ENCODE data around the gene SAYSD1. TPM values are rescaled to one million over a fixed set of nuclear protein-coding genes. Genes with fewer than 3 reads are reported as not detected.

The SAYSD1 gene
- total RNA-seq, 1 donor from 2014 or later: 8.2 TPM

DNA sequence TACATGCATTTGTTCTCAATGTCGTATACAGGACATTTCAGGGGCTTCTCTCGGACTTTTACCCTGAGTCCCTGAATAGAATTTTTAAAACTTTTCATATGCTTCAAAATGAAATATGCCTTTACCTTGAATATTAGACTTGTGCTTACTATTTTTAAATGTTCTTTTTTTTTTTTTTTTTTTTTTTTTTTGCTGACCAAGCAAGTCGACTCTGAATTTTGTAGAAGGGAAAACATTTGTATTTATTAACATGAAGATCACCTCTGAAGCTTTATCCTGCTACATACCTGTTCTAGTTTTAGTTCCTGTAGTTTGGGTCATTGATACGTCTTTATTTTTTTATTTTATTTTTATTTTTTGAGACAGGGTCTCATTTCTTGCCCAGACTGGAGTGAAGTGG, 39.7 kb upstream of the SAYSD1 start:
- Histone ChIP-seq H2AFZ (replicated peaks) (no peak overlapping the region), H3K27ac (no peak overlapping the region)
- H3K4me3 Mint-ChIP-seq: no peak overlapping the region

DNA sequence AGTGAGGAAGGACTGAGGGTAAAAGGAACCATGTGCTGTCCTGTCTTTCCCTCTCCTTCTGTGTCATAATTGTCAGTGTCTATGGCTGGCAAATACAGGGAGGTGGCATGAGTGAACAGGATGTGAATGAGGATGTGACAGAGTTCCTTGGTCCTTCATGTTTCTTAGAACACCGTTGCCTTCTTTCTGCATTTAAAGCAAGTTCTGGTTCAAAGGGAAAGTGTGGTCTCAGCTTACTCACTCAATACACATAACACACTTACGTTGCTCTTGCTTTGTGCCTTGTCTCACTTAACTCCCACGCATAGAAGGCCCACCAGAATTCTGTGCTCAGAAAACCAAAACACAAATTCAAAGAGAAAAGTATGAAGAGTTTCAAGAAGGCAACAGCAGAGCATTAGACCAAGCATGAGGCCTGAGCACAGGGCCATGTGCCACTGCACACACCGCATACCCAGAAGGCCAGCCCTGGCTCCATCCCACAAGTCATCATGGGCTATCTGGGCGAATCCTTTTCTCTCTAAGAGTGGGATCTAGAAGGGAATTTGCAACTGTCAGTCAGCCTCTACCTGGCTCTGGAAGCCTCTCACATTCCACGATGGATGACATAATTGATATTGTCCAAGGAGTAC, 38.9 kb upstream of the SAYSD1 start:
- H3K27me3 Mint-ChIP-seq (ENCODE audit: insufficient read depth, low read depth): peaks cover 11% of the 10 kb centered on the region
- Histone ChIP-seq H3F3A (ENCODE audit: low read depth) (peaks cover 6% of the 10 kb centered on the region), H3K27ac (no peak overlapping the region), H3K36me3 (no peaks in the 10 kb centered on the region), H3K9me3 (ENCODE audit: low read depth) (no peaks in the 10 kb centered on the region), H3K4me2 (no peak overlapping the region), H3K27me3 (peaks cover 15% of the 10 kb centered on the region), H3K79me2 (ENCODE audit: low read depth) (no peaks in the 10 kb centered on the region), H3K4me3 (no peak overlapping the region), H2AFZ (replicated peaks) (no peak overlapping the region), H3K4me1 (peaks cover 16% of the 10 kb centered on the region), H3K9ac (no peak overlapping the region), H4K20me1 (ENCODE audit: low read depth) (no peaks in the 10 kb centered on the region)
- no peak overlapping the region for H3K4me3 Mint-ChIP-seq
- TF ChIP-seq, protein P1, sequence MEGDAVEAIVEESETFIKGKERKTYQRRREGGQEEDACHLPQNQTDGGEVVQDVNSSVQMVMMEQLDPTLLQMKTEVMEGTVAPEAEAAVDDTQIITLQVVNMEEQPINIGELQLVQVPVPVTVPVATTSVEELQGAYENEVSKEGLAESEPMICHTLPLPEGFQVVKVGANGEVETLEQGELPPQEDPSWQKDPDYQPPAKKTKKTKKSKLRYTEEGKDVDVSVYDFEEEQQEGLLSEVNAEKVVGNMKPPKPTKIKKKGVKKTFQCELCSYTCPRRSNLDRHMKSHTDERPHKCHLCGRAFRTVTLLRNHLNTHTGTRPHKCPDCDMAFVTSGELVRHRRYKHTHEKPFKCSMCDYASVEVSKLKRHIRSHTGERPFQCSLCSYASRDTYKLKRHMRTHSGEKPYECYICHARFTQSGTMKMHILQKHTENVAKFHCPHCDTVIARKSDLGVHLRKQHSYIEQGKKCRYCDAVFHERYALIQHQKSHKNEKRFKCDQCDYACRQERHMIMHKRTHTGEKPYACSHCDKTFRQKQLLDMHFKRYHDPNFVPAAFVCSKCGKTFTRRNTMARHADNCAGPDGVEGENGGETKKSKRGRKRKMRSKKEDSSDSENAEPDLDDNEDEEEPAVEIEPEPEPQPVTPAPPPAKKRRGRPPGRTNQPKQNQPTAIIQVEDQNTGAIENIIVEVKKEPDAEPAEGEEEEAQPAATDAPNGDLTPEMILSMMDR (IDR thresholded peaks at IDR 0.05): no peak
- TF ChIP-seq EZH2phosphoT487 (IDR thresholded peaks at IDR 0.05) (no peak), EZH2 (IDR thresholded peaks at IDR 0.05) (no peak)
- peaks cover 2% of the 10 kb centered on the region for H3K36me3 Mint-ChIP-seq
- no peaks in the 10 kb centered on the region for H3K4me1 Mint-ChIP-seq
- no peak overlapping the region for H3K27ac Mint-ChIP-seq
- H3K9me3 Mint-ChIP-seq: peaks cover 5% of the 10 kb centered on the region
- DNase-seq (ENCODE audit: low spot score): no peak

More for the DNA sequence above, 39.7 kb upstream of the SAYSD1 start:
- Histone ChIP-seq H3K4me2 (no peak overlapping the region), H4K20me1 (ENCODE audit: low read depth) (no peaks in the 10 kb centered on the region), H3K79me2 (ENCODE audit: low read depth) (no peaks in the 10 kb centered on the region), H3K9me3 (ENCODE audit: low read depth) (no peaks in the 10 kb centered on the region), H3K9ac (no peak overlapping the region), H3K4me1 (peaks cover 16% of the 10 kb centered on the region), H3F3A (ENCODE audit: low read depth) (peaks cover 6% of the 10 kb centered on the region), H3K36me3 (no peaks in the 10 kb centered on the region), H3K4me3 (no peak overlapping the region), H3K27me3 (peaks cover 15% of the 10 kb centered on the region)
- Mint-ChIP-seq H3K36me3 (peaks cover 5% of the 10 kb centered on the region), H3K27me3 (ENCODE audit: insufficient read depth, low read depth) (peaks cover 11% of the 10 kb centered on the region), H3K4me1 (no peaks in the 10 kb centered on the region), H3K27ac (no peak overlapping the region), H3K9me3 (peaks cover 8% of the 10 kb centered on the region)
- TF ChIP-seq EZH2 (IDR thresholded peaks at IDR 0.05) (no peak), EZH2phosphoT487 (IDR thresholded peaks at IDR 0.05) (no peak)
- TF ChIP-seq, protein P1 (IDR thresholded peaks at IDR 0.05): no peak
- DNase-seq (ENCODE audit: low spot score): no peak

DNA sequence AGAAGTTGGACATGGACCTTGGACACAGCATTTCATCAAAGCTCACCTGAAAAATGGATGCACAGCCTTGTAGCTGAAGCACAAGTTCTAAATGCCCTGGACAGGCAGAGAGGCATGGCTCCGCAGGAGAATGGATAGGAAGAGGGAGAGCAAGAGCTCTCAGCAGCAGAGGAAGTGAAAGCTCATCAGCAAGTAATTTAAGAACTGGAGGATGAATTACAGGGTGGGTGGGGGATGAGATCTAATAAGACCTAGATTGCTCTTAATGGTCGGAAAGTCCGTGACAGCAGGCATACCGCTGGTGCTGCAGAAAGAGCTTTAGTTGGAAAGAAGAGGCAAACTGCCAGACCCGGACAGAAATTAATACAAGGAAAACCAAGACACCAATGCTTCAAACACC, 37.3 kb upstream of the SAYSD1 start:
- no peaks in the 10 kb centered on the region for H3K9me3 ChIP-seq (ENCODE audit: low read depth)
- H3K27me3 ChIP-seq: peaks cover 15% of the 10 kb centered on the region
- H3K27ac Mint-ChIP-seq: no peak overlapping the region
- peaks cover 8% of the 10 kb centered on the region for H3K4me1 ChIP-seq
- H3K4me2 ChIP-seq: no peak overlapping the region
- H3K4me3 Mint-ChIP-seq: no peak overlapping the region
- no peak overlapping the region for H3K9ac ChIP-seq
- no peaks in the 10 kb centered on the region for H4K20me1 ChIP-seq (ENCODE audit: low read depth)
- no peaks in the 10 kb centered on the region for H3F3A ChIP-seq (ENCODE audit: low read depth)
- no peak for DNase-seq (ENCODE audit: low spot score)
- H2AFZ ChIP-seq (replicated peaks): no peak overlapping the region
- no peaks in the 10 kb centered on the region for H3K36me3 Mint-ChIP-seq
- H3K9me3 Mint-ChIP-seq: no peaks in the 10 kb centered on the region
- H3K4me1 Mint-ChIP-seq: no peaks in the 10 kb centered on the region
- H3K79me2 ChIP-seq (ENCODE audit: low read depth): no peaks in the 10 kb centered on the region
- peaks cover 9% of the 10 kb centered on the region for H3K27me3 Mint-ChIP-seq (ENCODE audit: insufficient read depth, low read depth)
- H3K4me3 ChIP-seq: no peak overlapping the region
- TF ChIP-seq, protein P1 (IDR thresholded peaks at IDR 0.05): no peak
- TF ChIP-seq EZH2phosphoT487 (IDR thresholded peaks at IDR 0.05): no peak
- TF ChIP-seq EZH2 (IDR thresholded peaks at IDR 0.05): no peak
- H3K27ac ChIP-seq: no peak overlapping the region
- no peaks in the 10 kb centered on the region for H3K36me3 ChIP-seq

Measured in neural progenitor cell (in vitro differentiated cells).